CD14-positive monocyte (primary cell): ENCODE data around the gene GYS1. TPM values are rescaled to one million over a fixed set of nuclear protein-coding genes. Genes with fewer than 3 reads are reported as not detected.
"Not testable (repeated sequence)": the region's sequence is repeated elsewhere in the genome, so short reads cannot be mapped to it uniquely, and the experiment has no call there.

Experiments used
- DNase-seq, 3 donors: peaks; one replicate each; pipeline ENCODE4 v3.0.0-alpha.2; 2011 to 2022
- H2AFZ ChIP-seq: 2 replicates; pipeline ENCODE4 v1.6.0; 2012; ENCODE audit warnings: mild to moderate bottlenecking, low read depth, low read length, inconsistent platforms; ENCODE audit not compliant: insufficient read depth, poor library complexity, severe bottlenecking
- H3K27ac ChIP-seq, 2 donors: 1 replicate in 1 of 2; 2 replicates in 1 of 2; pipeline ENCODE4 v1.5.1; 2012 to 2013; ENCODE audit warnings: low read length in 2 of 2, control low read depth in 1 of 2, inconsistent platforms in 1 of 2, low read depth in 1 of 2, mild to moderate bottlenecking in 1 of 2
- H3K27me3 ChIP-seq, 2 donors: one replicate each; pipeline versions ENCODE4 v1.6.0 to v1.6.1; 2011 to 2013; ENCODE audit warnings: low read length in 2 of 2; ENCODE audit not compliant: control insufficient read depth in 2 of 2, insufficient read depth in 2 of 2
- H3K36me3 ChIP-seq, 2 donors: replicated peaks in 1 of 2; 1 replicate in 1 of 2; 2 replicates in 1 of 2; pipeline versions ENCODE4 v1.5.1 to v1.6.1; 2012 to 2013; ENCODE audit warnings: low read length in 2 of 2, control low read depth in 1 of 2, inconsistent platforms in 1 of 2, mild to moderate bottlenecking in 1 of 2; ENCODE audit not compliant: insufficient read depth in 2 of 2, control insufficient read depth in 1 of 2
- H3K4me1 ChIP-seq, 2 donors: 1 replicate in 1 of 2; 2 replicates in 1 of 2; pipeline versions ENCODE4 v1.5.1 to v1.6.1; 2012 to 2013; ENCODE audit warnings: low read length in 2 of 2, control low read depth in 1 of 2, inconsistent platforms in 1 of 2, mild to moderate bottlenecking in 1 of 2, moderate library complexity in 1 of 2; ENCODE audit not compliant: insufficient read depth in 2 of 2, control insufficient read depth in 1 of 2
- H3K4me2 ChIP-seq: replicated peaks from 2 replicates; pipeline ENCODE3; 2012; ENCODE audit warnings: low read length, moderate library complexity, mild to moderate bottlenecking; ENCODE audit not compliant: poor library complexity, severe bottlenecking; ENCODE audit errors: extremely low read depth
- H3K4me3 ChIP-seq, 3 experiments: fragments of 200-600 bp in 1 of 3; sonication (generic) in 1 of 3; replicated peaks in 1 of 3; 1 replicate in 2 of 3; 2 replicates in 1 of 3; pipeline ENCODE4 v1.5.1; 2011 to 2013; ENCODE audit warnings: low read length in 3 of 3, mild to moderate bottlenecking in 3 of 3, control low read depth in 2 of 3, low read depth in 2 of 3, inconsistent platforms in 1 of 3, moderate library complexity in 1 of 3
- H3K79me2 ChIP-seq: 2 replicates; pipeline ENCODE4 v1.6.0; 2012; ENCODE audit warnings: mild to moderate bottlenecking, control low read depth, inconsistent platforms, low read length, moderate library complexity; ENCODE audit not compliant: insufficient read depth
- H3K9ac ChIP-seq: 2 replicates; pipeline ENCODE4 v1.6.0; 2017; ENCODE audit warnings: low read length, mild to moderate bottlenecking; ENCODE audit not compliant: insufficient read depth, poor library complexity, severe bottlenecking
- H3K9me3 ChIP-seq, 2 donors: replicated peaks in 1 of 2; 1 replicate in 1 of 2; 2 replicates in 1 of 2; pipeline versions ENCODE4 v1.5.1 to v1.6.1; 2012 to 2013; ENCODE audit warnings: low read length in 2 of 2, control low read depth in 1 of 2; ENCODE audit not compliant: control insufficient read depth in 1 of 2, insufficient read depth in 1 of 2
- H4K20me1 ChIP-seq: 2 replicates; pipeline ENCODE4 v1.6.0; 2012; ENCODE audit warnings: mild to moderate bottlenecking, low read length, control low read depth, moderate library complexity; ENCODE audit not compliant: insufficient read depth
- H3K27ac Mint-ChIP-seq, 7 donors: one replicate each; pipeline ENCODE4 v1.8.0; 2020; ENCODE audit warnings: mild to moderate bottlenecking in 7 of 7, mixed read lengths in 7 of 7, moderate library complexity in 6 of 7, inconsistent platforms in 2 of 7
- H3K27me3 Mint-ChIP-seq, 3 donors: one replicate each; pipeline ENCODE4 v1.8.0; 2021 to 2022; ENCODE audit warnings: low read depth in 3 of 3, mild to moderate bottlenecking in 3 of 3, mixed read lengths in 3 of 3, moderate library complexity in 3 of 3, inconsistent platforms in 1 of 3
- H3K36me3 Mint-ChIP-seq, 2 donors: one replicate each; pipeline ENCODE4 v1.8.0; 2020; ENCODE audit warnings: mixed read lengths in 2 of 2, inconsistent platforms in 1 of 2, mild to moderate bottlenecking in 1 of 2
- H3K4me1 Mint-ChIP-seq: one replicate; pipeline ENCODE4 v1.8.0; 2020; ENCODE audit warnings: mild to moderate bottlenecking, mixed read lengths
- H3K4me3 Mint-ChIP-seq, 2 donors: one replicate each; pipeline ENCODE4 v1.8.0; 2020; ENCODE audit warnings: mild to moderate bottlenecking in 2 of 2, mixed read lengths in 2 of 2, moderate library complexity in 1 of 2
- H3K9me3 Mint-ChIP-seq, 7 donors: one replicate each; pipeline ENCODE4 v1.8.0; 2020 to 2022; ENCODE audit warnings: mixed read lengths in 7 of 7, mild to moderate bottlenecking in 6 of 7, moderate library complexity in 6 of 7, inconsistent platforms in 2 of 7
- WGBS: methylation state at CpG from one replicate; pipeline ENCODE4 v1.1.5; 2013; ENCODE audit warnings: missing lambda C conversion rate; ENCODE audit not compliant: insufficient coverage; 5-methylcytosine and 5-hydroxymethylcytosine counted together
- intact Hi-C, 2 donors: fragments of 100-400 bp; cut with micrococcal nuclease; formaldehyde crosslinking; loops; one replicate each; pipeline versions ENCODE4 v1.15.0 to v1.15.1; 2023
- polyA plus RNA-seq, 3 donors: library from polyadenylated mRNA; depleted of rRNA in 1 of 3; unstranded in 2 of 3; stranded (reverse) in 1 of 3; fragments of 300-500 nt in 2 of 3; fragments of >200 nt in 1 of 3; fragmentation: Illumina TruSeq in 2 of 3; gene quantifications; 1 replicate in 2 of 3; 2 replicates in 1 of 3; pipeline ENCODE4 v1.2.3, GENCODE V29; 2012 to 2021
- TF ChIP-seq, protein P1 (sequence below): fragments of 200-600 bp; IDR thresholded peaks from one replicate; pipeline ENCODE4 v1.8.0; 2022; ENCODE audit warnings: antibody characterized with exemption, mild to moderate bottlenecking

The GYS1 gene
- polyA plus RNA-seq, 3 donors = 13.3 to 26.0 (median 21.3) TPM

DNA sequence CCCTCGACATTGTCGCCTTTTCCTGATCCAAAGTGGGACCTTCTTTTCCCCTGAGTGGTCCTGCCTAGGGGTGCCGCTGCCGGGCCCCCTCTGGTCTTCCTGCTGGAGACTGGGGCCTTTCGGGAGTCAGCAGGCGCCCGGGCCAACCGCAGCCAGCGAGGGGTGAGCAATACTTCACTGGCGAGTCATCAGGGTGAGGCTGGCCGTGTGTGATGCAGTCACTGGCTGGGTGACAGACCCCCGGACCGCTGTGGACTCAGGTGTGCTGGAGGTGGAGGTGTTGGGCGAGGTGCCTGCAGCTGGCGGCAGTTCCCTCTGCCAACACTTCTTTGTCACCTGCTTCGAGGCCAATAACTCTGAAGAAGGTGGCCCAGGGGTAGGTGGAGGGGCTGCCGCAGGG is 49.1 kb upstream of the GYS1 start:
- Histone ChIP-seq H3K4me2 (no peak overlapping the region), H3K27me3 (no peaks in the 10 kb centered on the region), H4K20me1 (no peaks in the 10 kb centered on the region), H3K4me1 (no peaks in the 10 kb centered on the region), H2AFZ (no peak overlapping the region), H3K9ac (no peak overlapping the region), H3K36me3 (no peaks in the 10 kb centered on the region), H3K4me3 (no peak overlapping the region), H3K27ac (no peak overlapping the region), H3K9me3 (no peaks in the 10 kb centered on the region), H3K79me2 (no peaks in the 10 kb centered on the region)
- WGBS = 92% methylated on average over 12 of the region's 17 CpGs
- Mint-ChIP-seq H3K9me3 (no peaks in the 10 kb centered on the region), H3K4me1 (no peaks in the 10 kb centered on the region), H3K27ac (no peak overlapping the region), H3K36me3 (no peaks in the 10 kb centered on the region), H3K27me3 (peaks cover 2 to 10% (median 5%) of the 10 kb centered on the region in 3 donors), H3K4me3 (no peak overlapping the region)
- intact Hi-C loops = no loop called here
- TF ChIP-seq, protein P1, sequence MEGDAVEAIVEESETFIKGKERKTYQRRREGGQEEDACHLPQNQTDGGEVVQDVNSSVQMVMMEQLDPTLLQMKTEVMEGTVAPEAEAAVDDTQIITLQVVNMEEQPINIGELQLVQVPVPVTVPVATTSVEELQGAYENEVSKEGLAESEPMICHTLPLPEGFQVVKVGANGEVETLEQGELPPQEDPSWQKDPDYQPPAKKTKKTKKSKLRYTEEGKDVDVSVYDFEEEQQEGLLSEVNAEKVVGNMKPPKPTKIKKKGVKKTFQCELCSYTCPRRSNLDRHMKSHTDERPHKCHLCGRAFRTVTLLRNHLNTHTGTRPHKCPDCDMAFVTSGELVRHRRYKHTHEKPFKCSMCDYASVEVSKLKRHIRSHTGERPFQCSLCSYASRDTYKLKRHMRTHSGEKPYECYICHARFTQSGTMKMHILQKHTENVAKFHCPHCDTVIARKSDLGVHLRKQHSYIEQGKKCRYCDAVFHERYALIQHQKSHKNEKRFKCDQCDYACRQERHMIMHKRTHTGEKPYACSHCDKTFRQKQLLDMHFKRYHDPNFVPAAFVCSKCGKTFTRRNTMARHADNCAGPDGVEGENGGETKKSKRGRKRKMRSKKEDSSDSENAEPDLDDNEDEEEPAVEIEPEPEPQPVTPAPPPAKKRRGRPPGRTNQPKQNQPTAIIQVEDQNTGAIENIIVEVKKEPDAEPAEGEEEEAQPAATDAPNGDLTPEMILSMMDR = no peak
- DNase-seq = no peak

DNA sequence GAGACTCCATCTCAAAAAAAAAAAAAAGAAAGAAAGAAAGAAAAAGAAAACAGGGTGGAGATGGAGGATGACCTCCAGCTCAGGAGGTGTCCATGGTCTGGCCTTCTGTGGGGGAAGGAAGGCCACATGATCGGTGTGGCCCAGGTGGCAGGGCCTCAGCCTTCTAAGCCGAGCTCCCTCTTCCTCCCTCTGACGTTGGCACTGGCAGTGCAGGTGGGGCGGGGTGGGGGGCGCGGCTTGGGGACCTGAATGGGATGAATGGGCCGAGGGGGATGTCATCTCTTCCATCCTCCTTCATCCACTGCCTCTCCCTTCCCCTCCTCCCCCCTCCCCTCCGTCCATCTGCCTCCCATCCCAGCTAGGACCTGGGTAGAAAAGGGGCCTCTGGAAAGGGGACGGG is 46.6 kb upstream of the GYS1 start:
- H3K27ac ChIP-seq, DNase-seq, H3K4me3 ChIP-seq, H3K9ac ChIP-seq, H3K79me2 ChIP-seq, H3K4me3 Mint-ChIP-seq, H3K27me3 ChIP-seq, H3K4me1 ChIP-seq, H3K36me3 ChIP-seq, H2AFZ ChIP-seq, H4K20me1 ChIP-seq, H3K4me2 ChIP-seq, H3K27ac Mint-ChIP-seq, intact Hi-C loops, H3K9me3 ChIP-seq, H3K36me3 Mint-ChIP-seq, H3K9me3 Mint-ChIP-seq, H3K4me1 Mint-ChIP-seq: not testable (repeated sequence)
- H3K27me3 Mint-ChIP-seq = peaks cover 2 to 11% (median 7%) of the 10 kb centered on the region in 3 donors
- no CpG with 5 or more reads among the region's 9 CpGs for WGBS

DNA sequence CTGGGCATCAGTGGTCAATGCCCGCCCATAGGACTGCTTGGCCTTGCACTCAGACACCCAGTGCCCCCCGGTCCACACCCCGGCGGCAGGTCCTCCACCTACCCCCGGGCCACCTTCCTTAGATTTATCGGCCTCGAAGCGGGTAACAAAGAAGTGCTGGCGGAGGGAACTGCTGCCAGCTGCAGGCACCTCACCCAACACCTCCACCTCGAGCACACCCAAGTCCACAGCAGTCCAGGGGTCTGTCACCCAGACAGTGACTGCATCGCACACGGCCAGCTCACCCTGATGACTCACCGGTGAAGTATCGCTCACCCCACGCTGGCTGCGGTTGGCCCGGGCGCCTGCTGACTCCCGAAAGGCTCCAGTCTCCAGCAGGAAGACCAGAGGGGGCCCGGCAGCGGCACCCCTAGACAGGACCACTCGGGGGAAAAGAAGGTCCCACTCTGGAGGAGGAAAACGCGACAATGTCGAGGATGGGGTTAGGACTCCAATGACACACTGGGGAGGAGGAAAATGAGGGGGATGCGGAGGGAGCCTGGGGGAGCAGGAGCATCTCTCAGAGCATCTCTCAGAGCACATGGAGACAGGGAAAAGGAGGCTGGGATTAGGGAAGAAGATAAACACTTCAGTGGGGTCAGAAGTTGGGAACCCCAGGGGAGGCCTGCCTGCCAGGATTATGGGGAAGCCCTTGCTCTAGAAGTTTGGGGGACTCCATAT is 45.6 kb upstream of the GYS1 start:
- 90% methylated on average over 12 of the region's 26 CpGs for WGBS
- H2AFZ ChIP-seq = not testable (repeated sequence)

DNA sequence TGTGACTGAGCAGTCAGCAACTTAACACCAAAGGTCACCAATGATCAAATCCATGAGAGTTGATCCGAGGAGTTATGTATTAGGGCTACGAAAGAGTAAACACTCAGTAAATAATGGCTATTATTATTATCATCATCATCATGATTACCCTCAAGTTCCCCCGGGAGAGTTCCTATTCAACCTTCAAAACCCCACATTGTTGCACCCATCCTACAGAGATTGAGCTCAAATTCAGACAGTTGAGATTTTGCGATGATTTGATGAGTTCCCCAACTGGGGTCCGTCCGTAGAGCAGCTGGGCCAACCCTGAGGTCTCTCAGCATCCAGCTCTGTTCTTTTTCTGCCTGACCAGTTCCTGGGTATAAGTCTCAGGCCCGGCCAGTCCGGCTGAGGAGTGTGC is 45.0 kb upstream of the GYS1 start:
- H3K27me3 ChIP-seq, H3K27me3 Mint-ChIP-seq, intact Hi-C loops, H3K9ac ChIP-seq, H3K4me1 ChIP-seq, DNase-seq, H3K4me2 ChIP-seq, H4K20me1 ChIP-seq, H3K36me3 ChIP-seq, H3K27ac ChIP-seq, H2AFZ ChIP-seq, H3K4me3 Mint-ChIP-seq, H3K79me2 ChIP-seq, H3K4me1 Mint-ChIP-seq, H3K36me3 Mint-ChIP-seq, H3K9me3 ChIP-seq, H3K27ac Mint-ChIP-seq, H3K4me3 ChIP-seq, H3K9me3 Mint-ChIP-seq: not testable (repeated sequence)
- no CpG with 5 or more reads among the region's 8 CpGs for WGBS

More for the DNA sequence above, 45.6 kb upstream of the GYS1 start:
- H3K4me1 Mint-ChIP-seq, H3K79me2 ChIP-seq, H3K4me3 Mint-ChIP-seq, DNase-seq, H3K36me3 ChIP-seq, H3K9me3 ChIP-seq, intact Hi-C loops, H3K27ac Mint-ChIP-seq, H3K27ac ChIP-seq, H3K4me2 ChIP-seq, H3K9ac ChIP-seq, H3K4me3 ChIP-seq, H3K36me3 Mint-ChIP-seq, H4K20me1 ChIP-seq, H3K4me1 ChIP-seq, H3K27me3 ChIP-seq, H3K9me3 Mint-ChIP-seq: not testable (repeated sequence)
- H3K27me3 Mint-ChIP-seq = peaks cover 2 to 11% (median 7%) of the 10 kb centered on the region in 3 donors
